AG04450 (cell line): ENCODE results near the gene AMBRA1. TPM values are rescaled to one million over a fixed set of nuclear protein-coding genes. Genes with fewer than 3 reads are reported as not detected.

Experiments used
- CTCF ChIA-PET: fragments of 300-600, 350-600 bp; formaldehyde crosslinking; extraction: SDS; loops from one replicate; lab custom pipeline; 2022; ENCODE audit warnings: antibody characterized with exemption, inconsistent platforms; lab: Charles Lee
- POLR2A ChIA-PET: fragments of 350-600 bp; formaldehyde crosslinking; extraction: SDS; loops from one replicate; lab custom pipeline; 2021; ENCODE audit warnings: antibody characterized with exemption, inconsistent platforms; lab: Yijun Ruan, JAX
- DNase-seq: peaks from one replicate; pipeline ENCODE4 v3.0.0-alpha.2; 2011; ENCODE audit warnings: low read depth, low spot score
- H3K27ac ChIP-seq: one replicate; pipeline ENCODE4 v1.5.1; 2012; ENCODE audit warnings: low read depth, low read length, control low read depth
- H3K27me3 ChIP-seq: one replicate; pipeline ENCODE4 v1.6.0; 2012; ENCODE audit warnings: low read length; ENCODE audit not compliant: control insufficient read depth, insufficient read depth
- H3K4me3 ChIP-seq: 2 replicates; pipeline ENCODE4 v1.5.1; 2011; ENCODE audit warnings: mild to moderate bottlenecking, low read depth, low read length, control low read depth
- H3K9me3 ChIP-seq: 2 replicates; pipeline ENCODE4 v1.5.1; 2012; ENCODE audit warnings: low read length; ENCODE audit not compliant: control insufficient read depth, insufficient read depth
- CTCF ChIP-seq: IDR thresholded peaks from 2 replicates; pipeline ENCODE4 v1.5.1; 2011; ENCODE audit warnings: low read depth, low read length, control low read depth, inconsistent platforms
- polyA plus RNA-seq: library from polyadenylated mRNA; depleted of rRNA; stranded (reverse); fragments of >200 nt; gene quantifications from 2 replicates; pipeline ENCODE4 v1.2.3, GENCODE V29; 2011

AMBRA1 gene
- polyA plus RNA-seq, 1 experiment, result 12.8 TPM

DNA sequence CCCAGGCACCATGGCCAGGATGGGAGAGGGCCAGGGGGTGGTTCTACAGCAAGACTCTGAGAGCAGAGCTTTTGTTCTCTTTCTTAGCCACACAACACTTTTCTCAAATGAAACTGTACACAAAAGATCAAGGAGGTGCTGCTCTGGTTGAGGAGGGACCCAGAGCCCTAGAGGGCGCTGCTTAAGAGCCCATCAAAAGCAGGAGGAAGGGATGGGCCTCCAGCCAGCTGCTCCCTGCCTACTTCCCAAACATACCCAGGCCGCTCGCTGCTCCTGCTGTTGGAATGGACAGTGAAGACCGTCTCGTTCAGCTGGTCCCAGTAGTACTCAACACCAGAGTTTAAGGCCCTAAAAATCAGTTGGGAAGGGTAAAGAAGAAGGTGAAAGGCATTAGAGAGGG is 183.8 kb downstream of the AMBRA1 start:
- no peak for DNase-seq
- H3K9me3 ChIP-seq, result no peaks in the 10 kb centered on the region
- ChIA-PET POLR2A (interaction anchor here (0.6 kb wide), 1 partner anchor 186 kb away, joined by 5 read pairs; no protein-coding TSS in a partner anchor), CTCF (interaction anchor here (0.8 to 2.1 kb wide), 4 partner anchors 12 to 119 kb away, joined by 3 to 6 read pairs (median 4); no protein-coding TSS in a partner anchor)
- no peaks in the 10 kb centered on the region for H3K27me3 ChIP-seq
- TF ChIP-seq CTCF, result peak; percentile 39
- H3K4me3 ChIP-seq, result no peak overlapping the region
- no peak overlapping the region for H3K27ac ChIP-seq

DNA sequence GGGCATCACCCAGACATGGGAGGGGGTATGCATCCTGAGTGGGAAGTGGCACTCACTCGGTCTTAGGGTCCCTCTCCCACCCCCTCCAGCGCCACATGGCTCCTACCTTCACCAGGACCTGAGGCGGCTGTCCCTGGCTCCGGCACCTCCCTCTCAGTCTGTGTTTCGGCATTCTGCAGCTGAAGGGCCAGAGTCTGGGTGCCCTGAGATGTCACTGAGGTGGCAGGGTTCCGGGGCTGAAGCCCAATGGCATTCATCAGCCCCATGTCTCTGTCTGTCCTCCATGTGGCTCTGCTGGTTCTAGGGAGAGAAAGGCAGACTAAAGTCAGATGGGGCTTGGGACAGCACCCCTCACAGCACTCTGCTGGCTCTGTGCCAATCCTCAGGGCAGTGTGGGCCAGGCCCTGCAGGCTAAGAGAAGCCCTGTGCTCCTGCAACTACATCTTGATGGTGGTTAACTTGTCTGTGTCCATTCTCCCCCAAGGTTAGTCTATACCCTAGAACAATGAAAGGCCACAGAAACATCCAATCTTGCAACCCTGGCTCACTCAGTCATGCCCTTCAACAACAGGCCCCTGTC is 185.3 kb downstream of the AMBRA1 start:
- CTCF ChIA-PET, result interaction anchor here (2.1 kb wide), 1 partner anchor 121 kb away, joined by 5 read pairs; no protein-coding TSS in a partner anchor
- POLR2A ChIA-PET, result no interaction called here
- H3K9me3 ChIP-seq, result no peaks in the 10 kb centered on the region
- no peak for TF ChIP-seq CTCF
- no peak for DNase-seq
- no peak overlapping the region for H3K27ac ChIP-seq
- H3K4me3 ChIP-seq, result no peak overlapping the region
- H3K27me3 ChIP-seq, result no peaks in the 10 kb centered on the region

DNA sequence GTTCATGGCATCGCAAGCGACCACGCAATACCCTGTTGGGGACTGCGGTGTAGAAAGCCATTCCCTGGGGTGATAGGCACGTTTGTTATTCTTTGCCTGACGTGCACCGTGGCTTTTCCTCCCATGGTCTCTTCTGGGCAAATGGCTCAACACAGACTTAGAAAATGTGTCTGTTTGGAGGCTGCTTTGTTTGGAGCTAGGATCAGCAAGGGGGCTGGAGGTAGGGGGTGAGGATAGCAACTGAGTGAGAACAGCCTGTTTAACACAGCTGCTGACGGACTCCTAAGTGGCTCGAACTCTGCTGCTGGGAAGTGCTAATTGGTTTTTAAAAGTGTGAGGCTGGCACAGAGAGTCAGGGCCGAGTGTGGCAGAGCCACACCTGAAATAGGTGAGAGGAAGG is 186.2 kb downstream of the AMBRA1 start:
- ChIA-PET CTCF (no interaction called here), POLR2A (no interaction called here)
- Histone ChIP-seq H3K27ac (no peak overlapping the region), H3K9me3 (no peaks in the 10 kb centered on the region), H3K4me3 (no peak overlapping the region), H3K27me3 (no peaks in the 10 kb centered on the region)
- no peak for TF ChIP-seq CTCF
- no peak for DNase-seq

DNA sequence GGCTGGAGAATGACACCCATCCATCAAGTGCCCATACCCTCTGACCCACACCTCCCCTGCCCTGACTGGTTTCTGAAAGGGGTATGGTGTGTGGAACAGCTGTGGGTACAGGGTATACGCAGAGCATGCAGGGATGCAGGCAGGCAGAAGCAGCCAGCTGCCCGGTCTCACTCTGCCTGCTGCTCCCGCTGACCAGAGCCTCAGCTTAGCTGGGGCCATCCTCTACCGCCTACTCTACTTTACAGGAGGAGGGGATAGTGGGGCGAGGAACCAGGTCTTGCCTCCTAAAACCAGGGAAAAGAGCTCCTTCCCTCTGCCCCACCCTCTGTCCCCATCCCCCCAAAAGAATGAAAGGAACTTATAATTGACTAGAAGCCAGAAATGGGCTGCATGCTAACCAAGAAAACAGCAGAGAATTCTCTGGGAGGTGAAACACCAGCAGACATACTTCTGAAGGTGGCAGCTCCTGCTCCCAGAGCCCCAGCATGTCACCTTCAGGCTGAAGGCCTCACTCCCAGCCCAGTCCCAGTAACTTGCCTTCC is 189.3 kb downstream of the AMBRA1 start:
- no peak overlapping the region for H3K27ac ChIP-seq
- no peak for DNase-seq
- no peaks in the 10 kb centered on the region for H3K27me3 ChIP-seq

More for the DNA sequence above, 189.3 kb downstream of the AMBRA1 start:
- POLR2A ChIA-PET, result interaction anchor here (0.5 to 1.0 kb wide), 2 partner anchors 9 to 116 kb away, joined by 3 read pairs; no protein-coding TSS in a partner anchor
- H3K9me3 ChIP-seq, result no peaks in the 10 kb centered on the region
- TF ChIP-seq CTCF, result no peak
- no peak overlapping the region for H3K4me3 ChIP-seq
- CTCF ChIA-PET, result interaction anchor here (1.3 to 4.7 kb wide), 2 partner anchors 15 to 125 kb away, joined by 6 to 19 read pairs; no protein-coding TSS in a partner anchor
